IPS-18a (cell line): ENCODE data around the gene GPC6.

Experiments
- H3K27ac ChIP-seq: one replicate; pipeline ENCODE4 v1.5.1; 2013; ENCODE audit warnings: low read length
- H3K27me3 ChIP-seq: one replicate; pipeline ENCODE4 v1.6.1; 2013; ENCODE audit warnings: mild to moderate bottlenecking, low read length; ENCODE audit not compliant: control insufficient read depth, insufficient read depth
- H3K36me3 ChIP-seq: one replicate; pipeline ENCODE4 v1.6.1; 2013; ENCODE audit warnings: low read depth, low read length; ENCODE audit not compliant: control insufficient read depth
- H3K4me1 ChIP-seq: one replicate; pipeline ENCODE4 v1.6.1; 2013; ENCODE audit warnings: low read depth, low read length; ENCODE audit not compliant: control insufficient read depth
- H3K4me3 ChIP-seq: one replicate; pipeline ENCODE4 v1.5.1; 2013; ENCODE audit warnings: low read length
- H3K9ac ChIP-seq: one replicate; pipeline ENCODE4 v1.6.1; 2013; ENCODE audit warnings: mild to moderate bottlenecking, low read length, moderate library complexity
- H3K9me3 ChIP-seq: one replicate; pipeline ENCODE4 v1.6.1; 2013; ENCODE audit warnings: low read depth, low read length; ENCODE audit not compliant: control insufficient read depth

GPC6 gene

GRCh38 chr13:93736081-93736480 is 509.5 kb downstream of the GPC6 start:
- Histone ChIP-seq H3K27ac (no peak overlapping the region), H3K36me3 (no peaks in the 10 kb centered on the region), H3K9ac (no peak overlapping the region), H3K4me3 (no peak overlapping the region), H3K9me3 (no peaks in the 10 kb centered on the region), H3K4me1 (no peaks in the 10 kb centered on the region), H3K27me3 (no peaks in the 10 kb centered on the region)

GRCh38 chr13:93736909-93737308 is 510.3 kb downstream of the GPC6 start:
- Histone ChIP-seq H3K4me1 (no peaks in the 10 kb centered on the region), H3K9ac (no peak overlapping the region), H3K27me3 (no peaks in the 10 kb centered on the region), H3K27ac (no peak overlapping the region), H3K36me3 (no peaks in the 10 kb centered on the region), H3K9me3 (no peaks in the 10 kb centered on the region), H3K4me3 (no peak overlapping the region)

GRCh38 chr13:93740334-93740733 is 513.7 kb downstream of the GPC6 start:
- no peaks in the 10 kb centered on the region for H3K36me3 ChIP-seq
- H3K9me3 ChIP-seq, result no peaks in the 10 kb centered on the region
- H3K9ac ChIP-seq, result no peak overlapping the region
- H3K4me3 ChIP-seq, result no peak overlapping the region
- H3K27me3 ChIP-seq, result no peaks in the 10 kb centered on the region
- H3K27ac ChIP-seq, result no peak overlapping the region
- H3K4me1 ChIP-seq, result peaks cover 8% of the 10 kb centered on the region

GRCh38 chr13:93744033-93744432 is 517.4 kb downstream of the GPC6 start:
- Histone ChIP-seq H3K27ac (no peak overlapping the region), H3K9ac (no peak overlapping the region), H3K4me3 (no peak overlapping the region), H3K9me3 (no peaks in the 10 kb centered on the region), H3K36me3 (no peaks in the 10 kb centered on the region), H3K27me3 (no peaks in the 10 kb centered on the region), H3K4me1 (peaks cover 8% of the 10 kb centered on the region)

- H3K9ac ChIP-seq, result no peak overlapping the region
- H3K27ac ChIP-seq, result no peak overlapping the region
- H3K9me3 ChIP-seq, result no peaks in the 10 kb centered on the region
- no peaks in the 10 kb centered on the region for H3K27me3 ChIP-seq
- no peaks in the 10 kb centered on the region for H3K36me3 ChIP-seq
- H3K4me1 ChIP-seq, result peaks cover 8% of the 10 kb centered on the region
- H3K4me3 ChIP-seq, result no peak overlapping the region
Observed at GRCh38 chr13:93744886-93745285, 518.3 kb downstream of the GPC6 start.

- Histone ChIP-seq H3K27ac (no peak overlapping the region), H3K9me3 (no peaks in the 10 kb centered on the region), H3K9ac (no peak overlapping the region), H3K4me3 (no peak overlapping the region), H3K27me3 (no peaks in the 10 kb centered on the region), H3K4me1 (peaks cover 8% of the 10 kb centered on the region), H3K36me3 (no peaks in the 10 kb centered on the region)
Observed at GRCh38 chr13:93745884-93746283, 519.3 kb downstream of the GPC6 start.

- Histone ChIP-seq H3K4me3 (no peak overlapping the region), H3K9me3 (no peaks in the 10 kb centered on the region), H3K4me1 (peaks cover 8% of the 10 kb centered on the region), H3K27ac (no peak overlapping the region), H3K27me3 (no peaks in the 10 kb centered on the region), H3K9ac (no peak overlapping the region), H3K36me3 (no peaks in the 10 kb centered on the region)
Observed at GRCh38 chr13:93746589-93746988, 520.0 kb downstream of the GPC6 start.

GRCh38 chr13:93750676-93751075 is 524.1 kb downstream of the GPC6 start:
- Histone ChIP-seq H3K9ac (no peak overlapping the region), H3K4me1 (peaks cover 6% of the 10 kb centered on the region), H3K27me3 (no peaks in the 10 kb centered on the region), H3K36me3 (no peaks in the 10 kb centered on the region), H3K9me3 (no peaks in the 10 kb centered on the region), H3K4me3 (no peak overlapping the region), H3K27ac (no peak overlapping the region)

- Histone ChIP-seq H3K9ac (no peak overlapping the region), H3K36me3 (no peaks in the 10 kb centered on the region), H3K27ac (no peak overlapping the region), H3K27me3 (no peaks in the 10 kb centered on the region), H3K4me1 (peaks cover 6% of the 10 kb centered on the region), H3K4me3 (no peak overlapping the region), H3K9me3 (no peaks in the 10 kb centered on the region)
Observed at GRCh38 chr13:93751117-93751516, 524.5 kb downstream of the GPC6 start.

GRCh38 chr13:93752541-93752940 is 525.9 kb downstream of the GPC6 start:
- Histone ChIP-seq H3K27ac (no peak overlapping the region), H3K36me3 (no peaks in the 10 kb centered on the region), H3K4me3 (no peak overlapping the region)

GRCh38 chr13:93753639-93754038 is 527.0 kb downstream of the GPC6 start:
- Histone ChIP-seq H3K27me3 (no peaks in the 10 kb centered on the region), H3K9ac (no peak overlapping the region), H3K4me3 (no peak overlapping the region), H3K36me3 (no peaks in the 10 kb centered on the region), H3K27ac (no peak overlapping the region), H3K4me1 (peaks cover 6% of the 10 kb centered on the region), H3K9me3 (no peaks in the 10 kb centered on the region)

More at GRCh38 chr13:93752541-93752940, 525.9 kb downstream of the GPC6 start:
- H3K4me1 ChIP-seq, result peaks cover 6% of the 10 kb centered on the region
- H3K27me3 ChIP-seq, result no peaks in the 10 kb centered on the region
- no peaks in the 10 kb centered on the region for H3K9me3 ChIP-seq
- H3K9ac ChIP-seq, result no peak overlapping the region

GRCh38 chr13:93755341-93755740 is 528.7 kb downstream of the GPC6 start:
- peaks cover 6% of the 10 kb centered on the region for H3K4me1 ChIP-seq
- H3K9me3 ChIP-seq, result no peaks in the 10 kb centered on the region
- no peak overlapping the region for H3K27ac ChIP-seq
- no peak overlapping the region for H3K4me3 ChIP-seq
- H3K36me3 ChIP-seq, result no peaks in the 10 kb centered on the region
- no peak overlapping the region for H3K9ac ChIP-seq
- no peaks in the 10 kb centered on the region for H3K27me3 ChIP-seq
